Muscle of leg (tissue), 11 donors: ENCODE data around the gene ADCY2. TPM values are rescaled to one million over a fixed set of nuclear protein-coding genes. Genes with fewer than 3 reads are reported as not detected.

Experiments used
- DNase-seq: peaks from one replicate; pipeline ENCODE4 v3.0.0; 2013
- H3K27ac ChIP-seq: one replicate; pipeline ENCODE4 v1.5.1; 2013; ENCODE audit warnings: mild to moderate bottlenecking, low read length, control low read depth
- H3K27me3 ChIP-seq: one replicate; pipeline ENCODE4 v1.6.1; 2013; ENCODE audit warnings: low read length; ENCODE audit not compliant: control insufficient read depth, insufficient read depth
- H3K36me3 ChIP-seq: one replicate; pipeline ENCODE4 v1.6.1; 2013; ENCODE audit warnings: low read length; ENCODE audit not compliant: control insufficient read depth, insufficient read depth
- H3K4me1 ChIP-seq: one replicate; pipeline ENCODE4 v1.6.1; 2013; ENCODE audit warnings: low read length; ENCODE audit not compliant: control insufficient read depth, insufficient read depth
- H3K4me3 ChIP-seq: one replicate; pipeline ENCODE4 v1.5.1; 2013; ENCODE audit warnings: low read length, control low read depth
- H3K9me3 ChIP-seq: replicated peaks from 2 replicates; pipeline ENCODE4 v1.6.1; 2013; ENCODE audit warnings: low read depth, low read length; ENCODE audit not compliant: control insufficient read depth
- WGBS: methylation state at CpG from one replicate; pipeline ENCODE4 v1.1.5; 2013; ENCODE audit warnings: missing lambda C conversion rate; ENCODE audit not compliant: insufficient coverage; 5-methylcytosine and 5-hydroxymethylcytosine counted together
- polyA plus RNA-seq, 8 donors: library from polyadenylated mRNA; unstranded; fragments of 120-200 nt; gene quantifications; one replicate each; pipeline versions ENCODE4 v1.2.1 to v1.2.3, GENCODE V29; 2013; ENCODE audit warnings: inconsistent platforms in 1 of 8, low replicate concordance in 1 of 8; ENCODE audit not compliant: insufficient read length in 8 of 8, insufficient read depth in 1 of 8
- total RNA-seq: library from RNA; stranded (reverse); fragments of 120-200 nt; gene quantifications from one replicate; pipeline ENCODE4 v1.2.4, GENCODE V29; 2013

ADCY2 gene
- total and polyA plus RNA-seq, 9 donors: 17.5 to 45.9 (median 30.0) TPM

DNA sequence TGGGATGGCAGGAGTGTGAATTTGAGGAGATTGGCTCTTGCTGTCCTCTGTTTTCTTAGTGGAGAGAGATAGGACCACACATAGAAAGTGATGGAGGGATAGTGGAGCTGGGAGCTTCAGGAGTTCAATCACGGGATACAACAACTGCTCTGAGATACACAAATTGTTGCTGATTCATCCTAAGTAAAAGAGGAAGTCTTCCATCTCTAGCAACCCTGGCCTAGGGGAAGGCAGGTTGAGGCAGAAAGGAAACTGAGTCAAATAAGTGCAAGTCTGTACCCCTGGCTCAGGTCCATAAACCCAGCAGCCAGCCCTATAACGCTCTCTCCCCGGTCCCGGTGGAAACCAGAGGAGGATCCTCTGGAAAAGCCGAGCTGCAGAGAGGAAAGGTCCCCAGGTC, 97.7 kb downstream of the ADCY2 start:
- no peaks in the 10 kb centered on the region for H3K9me3 ChIP-seq
- no peak overlapping the region for H3K4me3 ChIP-seq
- no peak for DNase-seq
- H3K36me3 ChIP-seq: no peaks in the 10 kb centered on the region
- H3K27ac ChIP-seq: no peak overlapping the region
- no peaks in the 10 kb centered on the region for H3K4me1 ChIP-seq
- 55% methylated on average over 4 of the region's 5 CpGs for WGBS
- no peaks in the 10 kb centered on the region for H3K27me3 ChIP-seq

DNA sequence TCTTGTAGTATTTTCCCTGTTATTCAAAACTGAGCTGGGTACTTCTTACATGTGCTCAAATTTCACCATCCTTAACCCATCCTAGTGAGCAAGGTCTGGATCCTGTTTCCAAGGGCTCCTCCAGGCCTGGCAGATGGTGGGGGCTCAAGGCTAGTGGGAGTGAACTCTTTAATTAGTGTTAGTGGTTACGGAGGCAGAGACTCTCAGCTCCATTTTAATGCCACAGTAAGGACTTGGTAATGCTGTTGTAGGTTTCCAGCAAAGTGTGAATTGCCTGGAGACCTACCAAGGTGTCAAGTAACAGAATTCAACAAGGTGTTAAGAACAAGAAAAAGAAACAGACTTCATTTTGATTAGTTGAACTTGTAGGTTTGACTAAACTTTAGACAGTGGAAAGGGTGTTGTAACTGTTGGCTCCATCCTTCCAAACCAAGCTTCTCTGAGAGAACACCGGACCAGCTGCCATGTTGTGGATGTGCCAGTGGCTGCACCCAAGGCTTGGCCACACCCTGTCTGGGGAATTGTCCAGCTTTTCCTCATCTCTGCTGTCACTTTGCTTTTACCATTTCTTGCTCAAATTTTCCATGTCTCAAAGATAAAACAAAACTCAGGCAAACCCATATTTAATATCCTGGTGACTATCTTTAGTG, 98.7 kb downstream of the ADCY2 start:
- H3K27me3 ChIP-seq: no peaks in the 10 kb centered on the region
- no peak for DNase-seq
- WGBS: 56% methylated on average over 1 of the region's 2 CpGs

DNA sequence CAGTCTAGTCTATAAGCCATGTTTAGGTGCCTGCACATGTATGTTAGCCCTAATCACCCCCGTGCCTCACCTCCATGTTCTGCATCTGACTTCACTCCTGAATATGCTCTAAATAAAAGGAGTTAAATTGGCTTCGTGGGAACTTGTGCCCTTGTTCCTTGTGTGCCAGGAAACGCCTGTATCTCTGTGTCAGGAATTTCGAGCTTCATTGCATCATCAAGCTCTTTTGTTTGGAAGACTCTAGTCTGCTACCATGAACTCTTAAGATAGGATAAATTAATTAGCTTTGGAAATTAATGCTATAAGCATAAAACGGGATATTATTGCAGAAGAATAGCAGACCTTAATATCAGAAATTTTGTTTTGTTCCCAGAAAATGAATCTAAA, 99.2 kb downstream of the ADCY2 start:
- 60% methylated on average over 1 of the region's 5 CpGs for WGBS
- no peak overlapping the region for H3K27ac ChIP-seq
- H3K36me3 ChIP-seq: no peaks in the 10 kb centered on the region
- H3K27me3 ChIP-seq: no peaks in the 10 kb centered on the region
- H3K4me3 ChIP-seq: no peak overlapping the region
- no peaks in the 10 kb centered on the region for H3K9me3 ChIP-seq
- DNase-seq: no peak
- no peaks in the 10 kb centered on the region for H3K4me1 ChIP-seq

More for the DNA sequence above, 98.7 kb downstream of the ADCY2 start:
- no peak overlapping the region for H3K4me3 ChIP-seq
- no peak overlapping the region for H3K27ac ChIP-seq
- H3K36me3 ChIP-seq: no peaks in the 10 kb centered on the region
- H3K9me3 ChIP-seq: no peaks in the 10 kb centered on the region
- no peaks in the 10 kb centered on the region for H3K4me1 ChIP-seq

DNA sequence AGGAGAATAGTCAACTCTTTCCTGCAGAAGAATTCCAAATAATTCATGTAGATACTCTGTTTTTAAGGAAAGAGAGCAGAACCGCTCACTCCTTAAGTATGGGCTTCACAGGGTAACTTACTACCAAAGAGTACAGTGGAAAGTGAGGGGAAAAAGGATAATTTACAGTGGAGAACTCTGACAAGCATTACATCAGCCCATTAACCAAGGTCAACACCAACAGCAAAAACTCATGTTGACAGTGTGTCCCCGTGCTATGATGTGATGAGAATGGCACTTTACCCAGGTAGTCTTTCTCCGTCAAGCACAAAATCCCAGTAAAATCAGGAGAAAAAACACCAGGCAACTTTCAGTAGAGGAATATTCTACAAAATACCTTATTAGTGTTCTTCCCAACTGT, 104.3 kb downstream of the ADCY2 start:
- Histone ChIP-seq H3K36me3 (no peaks in the 10 kb centered on the region), H3K4me3 (no peak overlapping the region), H3K27me3 (no peaks in the 10 kb centered on the region), H3K27ac (no peak overlapping the region), H3K4me1 (no peaks in the 10 kb centered on the region), H3K9me3 (no peaks in the 10 kb centered on the region)
- no CpG with 5 or more reads among the region's 3 CpGs for WGBS
- DNase-seq: no peak

DNA sequence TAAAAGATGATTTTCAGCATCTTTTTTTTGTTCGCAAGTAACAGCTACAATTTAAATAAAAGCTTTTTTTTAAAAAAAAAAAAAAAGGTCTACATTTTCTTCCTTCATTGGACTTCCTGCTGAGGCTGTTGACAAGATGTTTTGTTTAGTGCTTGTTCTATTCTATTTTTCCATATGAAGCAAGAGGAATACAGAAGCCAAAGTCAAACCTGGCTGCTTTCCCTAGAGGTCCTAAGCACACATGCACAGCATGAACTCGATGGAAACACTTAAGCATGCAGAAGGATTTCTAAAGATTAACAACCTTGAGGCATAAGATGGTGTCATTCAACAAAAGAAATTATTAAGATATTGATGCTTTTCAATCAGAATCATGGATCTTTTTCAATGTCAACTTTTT, 105.1 kb downstream of the ADCY2 start:
- H3K4me3 ChIP-seq: no peak overlapping the region
- no peaks in the 10 kb centered on the region for H3K27me3 ChIP-seq
- H3K4me1 ChIP-seq: no peaks in the 10 kb centered on the region
- H3K36me3 ChIP-seq: no peaks in the 10 kb centered on the region
- H3K9me3 ChIP-seq: no peaks in the 10 kb centered on the region
- no CpG with 5 or more reads among the region's 2 CpGs for WGBS
- no peak overlapping the region for H3K27ac ChIP-seq
- peak; percentile 73 for DNase-seq

DNA sequence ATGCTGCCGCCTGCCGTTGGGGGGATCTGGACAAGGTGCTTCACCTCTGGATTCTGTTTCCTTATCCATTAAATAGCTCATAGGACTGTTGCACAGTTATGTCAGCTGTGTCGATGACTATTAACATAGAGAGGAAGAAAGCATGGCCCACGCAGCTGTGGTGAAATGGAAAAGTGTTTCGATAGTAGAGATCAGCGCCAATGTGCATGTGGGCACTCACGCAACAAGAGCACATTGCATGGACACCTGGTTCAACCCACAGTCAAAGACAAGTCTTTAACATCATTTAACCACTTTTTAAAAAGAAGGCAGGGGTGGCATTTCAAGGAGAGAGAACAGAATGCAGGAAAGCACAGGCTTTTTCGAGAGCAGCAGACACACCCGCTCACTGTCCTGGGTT, 107.6 kb downstream of the ADCY2 start:
- 73% methylated on average over 3 of the region's 9 CpGs for WGBS
- Histone ChIP-seq H3K9me3 (no peaks in the 10 kb centered on the region), H3K4me3 (no peak overlapping the region), H3K27me3 (no peaks in the 10 kb centered on the region), H3K4me1 (no peaks in the 10 kb centered on the region), H3K36me3 (no peaks in the 10 kb centered on the region), H3K27ac (no peak overlapping the region)
- DNase-seq: no peak

DNA sequence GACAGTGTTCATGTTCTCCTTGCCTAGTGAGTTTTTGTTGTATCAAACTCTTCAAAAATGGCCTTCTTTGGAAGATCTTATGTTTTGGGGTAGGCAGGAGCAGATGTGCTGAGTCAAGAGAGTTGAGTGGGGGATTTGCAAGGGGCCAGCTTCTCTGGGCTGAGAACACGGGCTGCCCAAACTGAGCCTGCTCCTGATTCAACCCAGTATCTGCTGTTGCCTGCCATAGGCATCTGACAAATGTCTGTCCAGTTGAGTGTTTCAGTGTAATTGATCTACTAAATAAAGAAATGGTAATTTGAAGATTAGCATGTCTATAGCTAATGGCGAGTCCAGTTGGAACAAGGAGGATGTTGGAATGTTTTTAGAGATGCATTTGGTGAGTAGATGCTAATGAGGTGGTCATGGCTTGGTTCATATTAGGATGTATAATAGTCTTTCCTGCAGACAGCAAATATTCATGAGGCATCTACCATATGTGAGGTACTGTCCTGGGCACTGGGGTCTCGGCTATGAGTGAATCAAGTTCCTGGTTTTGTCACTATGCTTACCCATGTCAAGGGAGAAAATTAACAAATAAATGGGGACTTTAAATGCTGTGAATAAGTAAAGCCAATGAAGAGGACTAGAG, 119.5 kb downstream of the ADCY2 start:
- WGBS: 80% methylated on average over 3 of the region's 3 CpGs
- DNase-seq: no peak
- Histone ChIP-seq H3K9me3 (no peaks in the 10 kb centered on the region), H3K36me3 (no peaks in the 10 kb centered on the region), H3K4me3 (no peak overlapping the region), H3K27ac (no peak overlapping the region), H3K27me3 (no peaks in the 10 kb centered on the region), H3K4me1 (no peaks in the 10 kb centered on the region)

DNA sequence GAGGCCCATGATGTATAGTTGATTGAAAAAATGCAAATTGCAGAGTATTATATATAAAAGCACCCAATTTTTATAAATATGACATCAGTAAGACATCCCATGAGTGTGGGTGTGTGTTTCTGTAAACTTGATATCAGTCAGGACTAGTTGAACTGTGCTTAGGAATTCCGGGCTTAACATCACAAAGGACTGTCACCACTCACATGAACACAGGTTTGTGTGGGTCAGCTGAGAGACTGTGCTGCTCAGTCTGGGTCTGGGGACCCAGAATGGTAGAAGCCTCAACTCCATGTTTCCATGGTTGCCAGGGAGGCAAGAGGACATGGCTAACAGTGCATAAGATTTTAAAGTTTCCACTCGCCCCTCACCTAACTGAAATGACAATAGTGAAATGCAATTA, 120.3 kb downstream of the ADCY2 start:
- no peak overlapping the region for H3K4me3 ChIP-seq
- WGBS: no CpG with 5 or more reads among the region's 2 CpGs
- H3K4me1 ChIP-seq: no peaks in the 10 kb centered on the region
- no peak for DNase-seq
- no peaks in the 10 kb centered on the region for H3K9me3 ChIP-seq
- no peak overlapping the region for H3K27ac ChIP-seq
- H3K36me3 ChIP-seq: no peaks in the 10 kb centered on the region
- H3K27me3 ChIP-seq: no peaks in the 10 kb centered on the region

DNA sequence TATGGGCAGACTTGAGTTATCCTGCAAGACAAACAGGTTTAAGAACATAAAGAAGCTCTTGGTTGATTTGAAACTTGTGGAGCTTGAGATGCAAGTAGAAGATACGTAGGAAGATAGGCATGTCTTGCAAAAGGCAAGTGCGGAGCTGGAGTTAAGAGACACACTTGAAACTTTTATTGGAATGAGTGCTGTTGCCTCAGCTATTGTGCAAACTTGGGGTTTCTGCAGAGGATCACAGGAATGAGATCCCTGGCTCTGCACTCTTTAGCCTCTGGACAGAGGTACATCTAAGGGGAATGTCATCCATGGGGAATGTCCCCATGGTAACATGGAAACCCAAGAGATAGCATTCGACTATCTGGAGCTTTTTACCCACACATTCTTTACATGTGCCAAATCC, 121.1 kb downstream of the ADCY2 start:
- H3K27ac ChIP-seq: no peak overlapping the region
- whole genome bisulfite sequencing: 84% methylated on average over 2 of the region's 3 CpGs
- H3K4me3 ChIP-seq: no peak overlapping the region
- DNase-seq: no peak
- H3K36me3 ChIP-seq: no peaks in the 10 kb centered on the region
- no peaks in the 10 kb centered on the region for H3K9me3 ChIP-seq
- no peaks in the 10 kb centered on the region for H3K27me3 ChIP-seq
- no peaks in the 10 kb centered on the region for H3K4me1 ChIP-seq

DNA sequence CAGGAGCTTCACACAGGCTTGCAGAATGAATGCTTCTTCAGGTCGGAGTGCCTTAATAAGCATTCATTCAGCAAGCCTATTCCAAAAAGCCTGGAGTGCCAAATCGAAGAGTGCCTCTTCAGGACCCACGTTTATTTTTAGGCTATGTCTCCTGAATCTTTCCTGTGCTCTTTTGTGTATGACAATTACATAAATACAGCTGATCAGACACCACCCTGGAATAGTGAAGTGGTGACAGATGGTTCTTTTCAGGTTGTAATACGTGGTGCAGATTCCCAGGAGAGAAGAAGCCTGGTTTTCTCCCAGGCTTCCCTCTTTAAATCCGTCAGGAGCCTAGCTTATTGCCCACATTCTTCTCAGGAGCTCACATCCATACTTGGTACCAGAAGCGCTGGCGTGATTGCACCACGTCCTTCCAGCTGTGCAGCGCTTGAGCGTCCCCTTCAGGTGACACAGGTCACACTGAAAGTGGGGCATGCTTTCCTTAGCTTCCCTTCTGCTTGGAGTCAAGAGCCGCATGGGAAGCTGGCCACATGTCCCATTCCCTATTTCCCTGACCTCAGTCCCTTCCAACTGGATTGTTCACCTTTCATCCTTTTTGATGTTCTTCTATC, 123.1 kb downstream of the ADCY2 start:
- no peak for DNase-seq
- Histone ChIP-seq H3K4me1 (no peaks in the 10 kb centered on the region), H3K36me3 (no peaks in the 10 kb centered on the region), H3K27ac (no peak overlapping the region), H3K4me3 (no peak overlapping the region), H3K9me3 (no peaks in the 10 kb centered on the region), H3K27me3 (no peaks in the 10 kb centered on the region)
- WGBS: 53% methylated on average over 8 of the region's 11 CpGs
